ENCODE data around the gene CRYBG2.

DNA sequence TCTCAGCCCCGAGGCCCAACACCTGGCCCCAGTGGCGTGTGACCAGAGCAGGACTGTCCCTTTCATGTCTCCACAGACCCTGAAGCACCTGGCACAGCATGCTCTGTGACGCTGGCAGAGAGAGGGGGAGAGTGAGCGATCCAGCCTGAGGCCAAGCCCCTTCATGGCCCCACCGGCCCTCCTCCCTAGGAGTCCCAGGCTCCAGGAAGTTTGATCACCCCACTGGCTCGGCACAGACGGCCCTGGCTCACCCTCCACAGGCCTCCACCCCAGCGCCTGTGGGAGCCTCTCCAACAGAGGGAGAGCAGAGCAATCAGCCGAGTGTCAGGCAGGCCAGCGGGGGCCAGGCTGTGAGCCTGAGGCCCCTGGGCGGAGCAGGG, 63.1 kb downstream of the CRYBG2 start:
- TF ChIP-seq POLR2A (IDR thresholded peaks at IDR 0.05; ENCODE audit: low read depth, low read length) = no peak
- TF ChIP-seq POLR2AphosphoS5 (IDR thresholded peaks at IDR 0.05; ENCODE audit: low read depth, low read length) = no peak
- no peak for TF ChIP-seq TAF1 (IDR thresholded peaks at IDR 0.05; ENCODE audit: low read depth, low read length)
- no peak for TF ChIP-seq PAX5 (IDR thresholded peaks at IDR 0.05; ENCODE audit: insufficient read depth, low read length, severe bottlenecking)
